WTC11 (cell line): Measurements from ENCODE around the gene RGS18. TPM values are rescaled to one million over a fixed set of nuclear protein-coding genes. Genes with fewer than 3 reads are reported as not detected.

ENCODE experiments used
- ATAC-seq: fragments of 200-7000 bp; cut with Tn5 transposase; 2 replicates; pipeline ENCODE4 v1.10.0; 2021; ENCODE audit warnings: mild to moderate bottlenecking, moderate library complexity
- CTCF ChIA-PET: fragments of 300-600 bp; sonication (Branson Sonifier 250); formaldehyde crosslinking; loops from one replicate; lab custom pipeline; 2021; ENCODE audit warnings: antibody characterized with exemption; lab: Charles Lee
- POLR2A ChIA-PET: fragments of 350-600 bp; sonication (Branson Sonifier 250); formaldehyde crosslinking; loops from one replicate; lab custom pipeline; 2021; ENCODE audit warnings: antibody characterized with exemption; lab: Charles Lee
- DNase-seq: peaks from one replicate; pipeline ENCODE4 v3.0.0; 2021; ENCODE audit warnings: low spot score
- H3K27ac Mint-ChIP-seq: 2 replicates; pipeline ENCODE4 v1.8.0; 2021; ENCODE audit warnings: mixed read lengths
- H3K27me3 Mint-ChIP-seq: 2 replicates; pipeline ENCODE4 v1.8.0; 2021; ENCODE audit warnings: low read depth, mild to moderate bottlenecking, moderate library complexity, mixed read lengths
- H3K36me3 Mint-ChIP-seq: 2 replicates; pipeline ENCODE4 v1.8.0; 2021; ENCODE audit warnings: mixed read lengths
- H3K4me1 Mint-ChIP-seq: 2 replicates; pipeline ENCODE4 v1.8.0; 2022; ENCODE audit warnings: mixed read lengths
- H3K4me3 Mint-ChIP-seq: 2 replicates; pipeline ENCODE4 v1.8.0; 2021; ENCODE audit warnings: mild to moderate bottlenecking, moderate library complexity, mixed read lengths
- H3K9me3 Mint-ChIP-seq: 2 replicates; pipeline ENCODE4 v1.8.0; 2021; ENCODE audit warnings: mixed read lengths
- ATF1 ChIP-seq: sonication (generic); formaldehyde crosslinking; IDR thresholded peaks from 2 replicates; pipeline ENCODE4 v1.8.1; 2023; ENCODE audit warnings: mild to moderate bottlenecking, moderate library complexity, missing genetic modification reagents
- ATF2 ChIP-seq: sonication (generic); formaldehyde crosslinking; IDR thresholded peaks from 2 replicates; pipeline ENCODE4 v1.8.1; 2022; ENCODE audit warnings: low read depth, missing genetic modification reagents, borderline replicate concordance
- ATF3 ChIP-seq: sonication (generic); formaldehyde crosslinking; conservative IDR thresholded peaks from 2 replicates; pipeline ENCODE4 v1.8.1; 2022; ENCODE audit warnings: mild to moderate bottlenecking, missing genetic modification reagents
- ATF6 ChIP-seq: sonication (generic); formaldehyde crosslinking; IDR thresholded peaks from 2 replicates; pipeline ENCODE4 v1.8.1; 2023; ENCODE audit warnings: mild to moderate bottlenecking, missing genetic modification reagents
- CBFB ChIP-seq: sonication (generic); formaldehyde crosslinking; IDR thresholded peaks from 2 replicates; pipeline ENCODE4 v1.8.1; 2022; ENCODE audit warnings: mild to moderate bottlenecking, low read depth, missing genetic modification reagents
- CDX4 ChIP-seq: fragments of 250-450 bp; sonication (Bioruptor Pico); IDR thresholded peaks from 2 replicates; pipeline ENCODE4 v1.9.0; 2021; ENCODE audit warnings: moderate library complexity, mild to moderate bottlenecking, inconsistent platforms, borderline replicate concordance
- CREM ChIP-seq: sonication (generic); formaldehyde crosslinking; IDR thresholded peaks from 2 replicates; pipeline ENCODE4 v1.8.1; 2022; ENCODE audit warnings: mild to moderate bottlenecking, missing genetic modification reagents, moderate library complexity
- CTCF ChIP-seq: fragments of 200-600 bp; IDR thresholded peaks from 2 replicates; pipeline ENCODE4 v1.8.0; 2022; ENCODE audit warnings: antibody characterized with exemption
- E2F4 ChIP-seq: sonication (generic); formaldehyde crosslinking; IDR thresholded peaks from 2 replicates; pipeline ENCODE4 v1.8.1; 2022; ENCODE audit warnings: low read depth, mild to moderate bottlenecking, moderate library complexity, missing genetic modification reagents, borderline replicate concordance
- ETV6 ChIP-seq: sonication (generic); formaldehyde crosslinking; IDR thresholded peaks from 2 replicates; pipeline ENCODE4 v1.8.1; 2022; ENCODE audit warnings: mild to moderate bottlenecking, missing genetic modification reagents
- FOXP1 ChIP-seq: sonication (generic); formaldehyde crosslinking; IDR thresholded peaks from 2 replicates; pipeline ENCODE4 v1.8.0; 2022; ENCODE audit warnings: missing genetic modification reagents, mild to moderate bottlenecking, moderate library complexity, borderline replicate concordance
- FOXP4 ChIP-seq: sonication (generic); formaldehyde crosslinking; IDR thresholded peaks from 2 replicates; pipeline ENCODE4 v1.8.0; 2022; ENCODE audit warnings: mild to moderate bottlenecking, missing genetic modification reagents
- GABPB1 ChIP-seq: sonication (generic); formaldehyde crosslinking; IDR thresholded peaks from 2 replicates; pipeline ENCODE4 v1.8.1; 2023; ENCODE audit warnings: mild to moderate bottlenecking, missing genetic modification reagents
- GTF2I ChIP-seq: fragments of 250-450 bp; sonication (Bioruptor Pico); conservative IDR thresholded peaks from 2 replicates; pipeline ENCODE4 v1.4.0; 2021; ENCODE audit warnings: mild to moderate bottlenecking
- HMGA2 ChIP-seq: fragments of 250-450 bp; sonication (Bioruptor Pico); IDR thresholded peaks from 2 replicates; pipeline ENCODE4 v1.4.0; 2021; ENCODE audit warnings: mild to moderate bottlenecking, moderate library complexity
- IRF2 ChIP-seq: sonication (generic); formaldehyde crosslinking; IDR thresholded peaks from 2 replicates; pipeline ENCODE4 v1.8.0; 2022; ENCODE audit warnings: low read depth, missing genetic modification reagents, borderline replicate concordance
- JUN ChIP-seq: sonication (generic); formaldehyde crosslinking; IDR thresholded peaks from 2 replicates; pipeline ENCODE4 v1.8.0; 2023; ENCODE audit warnings: mild to moderate bottlenecking, missing genetic modification reagents
- KAT7 ChIP-seq: sonication (generic); formaldehyde crosslinking; IDR thresholded peaks from 2 replicates; pipeline ENCODE4 v1.8.1; 2023; ENCODE audit warnings: missing genetic modification reagents, mild to moderate bottlenecking, borderline replicate concordance
- OVOL2 ChIP-seq: fragments of 250-450 bp; sonication (Bioruptor Pico); IDR thresholded peaks from 2 replicates; pipeline ENCODE4 v1.9.0; 2021; ENCODE audit warnings: mild to moderate bottlenecking, borderline replicate concordance
- PRRX2 ChIP-seq: fragments of 250-450 bp; sonication (Bioruptor Pico); IDR thresholded peaks from 2 replicates; pipeline ENCODE4 v1.8.0; 2021; ENCODE audit warnings: mild to moderate bottlenecking
- ZNF121 ChIP-seq: sonication (generic); formaldehyde crosslinking; IDR thresholded peaks from 2 replicates; pipeline ENCODE4 v1.8.0; 2023; ENCODE audit warnings: missing genetic modification reagents
- ZNF138 ChIP-seq: sonication (generic); formaldehyde crosslinking; conservative IDR thresholded peaks from 2 replicates; pipeline ENCODE4 v1.8.1; 2022; ENCODE audit warnings: mild to moderate bottlenecking, moderate library complexity, missing genetic modification reagents
- total RNA-seq: library from RNA; stranded (reverse); gene quantifications from 3 replicates; pipeline ENCODE4 v1.2.3, GENCODE V29; 2021

Gene RGS18
- total RNA-seq, 1 experiment from 2014 or later, result not detected

GRCh38 chr1:192232817-192233417, 74.7 kb downstream of the RGS18 start (continued):
- TF ChIP-seq CTCF (no peak), CDX4 (no peak), CREM (no peak), GTF2I (no peak), ETV6 (CRISPR knock-in tag) (no peak), ZNF121 (CRISPR knock-in tag) (no peak), FOXP4 (CRISPR knock-in tag) (no peak), ZNF138 (CRISPR knock-in tag) (no peak), E2F4 (CRISPR knock-in tag) (no peak), ATF3 (no peak), ATF2 (CRISPR knock-in tag) (no peak), HMGA2 (CRISPR knock-in tag) (no peak), OVOL2 (CRISPR knock-in tag) (no peak)

GRCh38 chr1:192235127-192235526, 76.9 kb downstream of the RGS18 start:
- no peaks in the 10 kb centered on the region for H3K36me3 Mint-ChIP-seq
- H3K9me3 Mint-ChIP-seq, result no peaks in the 10 kb centered on the region
- no peak overlapping the region for H3K4me3 Mint-ChIP-seq
- H3K27ac Mint-ChIP-seq, result no peak overlapping the region
- H3K4me1 Mint-ChIP-seq, result no peaks in the 10 kb centered on the region
- POLR2A ChIA-PET, result no interaction called here
- ATAC-seq, result no peak
- TF ChIP-seq CBFB (CRISPR knock-in tag), result no peak
- no peak for TF ChIP-seq OVOL2 (CRISPR knock-in tag)
- no peak for TF ChIP-seq E2F4 (CRISPR knock-in tag)
- TF ChIP-seq PRRX2 (CRISPR knock-in tag), result no peak
- no peak for TF ChIP-seq FOXP1 (CRISPR knock-in tag)
- TF ChIP-seq ATF1 (CRISPR knock-in tag), result no peak
- TF ChIP-seq JUN (CRISPR knock-in tag), result no peak
- no peak for TF ChIP-seq GABPB1 (CRISPR knock-in tag)
- TF ChIP-seq ATF6 (CRISPR knock-in tag), result no peak
- no peak for TF ChIP-seq KAT7 (CRISPR knock-in tag)
- no peak for TF ChIP-seq IRF2 (CRISPR knock-in tag)
- TF ChIP-seq, all 79 proteins: peak for 0
- DNase-seq, result no peak
- CTCF ChIA-PET, result no interaction called here
- no peaks in the 10 kb centered on the region for H3K27me3 Mint-ChIP-seq
